ENCODE measurements around the gene KAT2B. TPM values are rescaled to one million over a fixed set of nuclear protein-coding genes. Genes with fewer than 3 reads are reported as not detected.

Gene KAT2B
- total RNA-seq, 4 donors from 2014 or later: 30.8 to 57.3 (median 44.0) TPM

DNA sequence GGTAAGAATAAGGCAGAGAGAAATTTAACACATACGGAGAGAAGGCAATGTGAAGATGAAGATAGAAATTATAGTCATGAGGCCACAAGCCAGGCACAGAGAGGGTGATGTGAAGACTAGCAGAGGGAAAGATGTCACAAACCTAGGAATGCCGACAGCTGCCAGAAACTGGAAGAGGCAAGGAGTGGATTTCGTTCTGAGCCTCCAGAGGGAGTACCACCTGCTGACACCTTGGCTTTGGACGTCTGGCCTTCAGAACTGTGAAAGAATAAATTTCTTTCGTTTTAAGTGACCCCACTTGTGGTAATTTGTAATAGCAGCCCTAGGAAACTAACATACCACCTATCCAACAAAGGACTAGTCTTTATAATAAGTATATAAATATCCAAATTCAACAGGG, 150.7 kb downstream of the KAT2B start:
- no peak overlapping the region for H3K4me3 ChIP-seq
- WGBS, 2 donors (ENCODE audit: low coverage in 1 of 2): 50 to 68% methylated on average over 1 to 5 of the region's 5 CpGs
- H3K4me1 ChIP-seq: peaks cover 0 to 9% (median 0%) of the 10 kb centered on the region in 3 donors
- no peaks in the 10 kb centered on the region for H3K36me3 ChIP-seq
- TF ChIP-seq, protein P1, sequence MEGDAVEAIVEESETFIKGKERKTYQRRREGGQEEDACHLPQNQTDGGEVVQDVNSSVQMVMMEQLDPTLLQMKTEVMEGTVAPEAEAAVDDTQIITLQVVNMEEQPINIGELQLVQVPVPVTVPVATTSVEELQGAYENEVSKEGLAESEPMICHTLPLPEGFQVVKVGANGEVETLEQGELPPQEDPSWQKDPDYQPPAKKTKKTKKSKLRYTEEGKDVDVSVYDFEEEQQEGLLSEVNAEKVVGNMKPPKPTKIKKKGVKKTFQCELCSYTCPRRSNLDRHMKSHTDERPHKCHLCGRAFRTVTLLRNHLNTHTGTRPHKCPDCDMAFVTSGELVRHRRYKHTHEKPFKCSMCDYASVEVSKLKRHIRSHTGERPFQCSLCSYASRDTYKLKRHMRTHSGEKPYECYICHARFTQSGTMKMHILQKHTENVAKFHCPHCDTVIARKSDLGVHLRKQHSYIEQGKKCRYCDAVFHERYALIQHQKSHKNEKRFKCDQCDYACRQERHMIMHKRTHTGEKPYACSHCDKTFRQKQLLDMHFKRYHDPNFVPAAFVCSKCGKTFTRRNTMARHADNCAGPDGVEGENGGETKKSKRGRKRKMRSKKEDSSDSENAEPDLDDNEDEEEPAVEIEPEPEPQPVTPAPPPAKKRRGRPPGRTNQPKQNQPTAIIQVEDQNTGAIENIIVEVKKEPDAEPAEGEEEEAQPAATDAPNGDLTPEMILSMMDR (IDR thresholded peaks at IDR 0.05): no peak
- TF ChIP-seq EP300 (IDR thresholded peaks at IDR 0.05): no peak
- no peak for TF ChIP-seq POLR2AphosphoS5 (IDR thresholded peaks at IDR 0.05)
- no peak for TF ChIP-seq POLR2A (IDR thresholded peaks at IDR 0.05)
- H3K27me3 ChIP-seq: no peaks in the 10 kb centered on the region
- no peak overlapping the region for H3K27ac ChIP-seq
- H3K9me3 ChIP-seq: no peaks in the 10 kb centered on the region
- ATAC-seq: no peak

DNA sequence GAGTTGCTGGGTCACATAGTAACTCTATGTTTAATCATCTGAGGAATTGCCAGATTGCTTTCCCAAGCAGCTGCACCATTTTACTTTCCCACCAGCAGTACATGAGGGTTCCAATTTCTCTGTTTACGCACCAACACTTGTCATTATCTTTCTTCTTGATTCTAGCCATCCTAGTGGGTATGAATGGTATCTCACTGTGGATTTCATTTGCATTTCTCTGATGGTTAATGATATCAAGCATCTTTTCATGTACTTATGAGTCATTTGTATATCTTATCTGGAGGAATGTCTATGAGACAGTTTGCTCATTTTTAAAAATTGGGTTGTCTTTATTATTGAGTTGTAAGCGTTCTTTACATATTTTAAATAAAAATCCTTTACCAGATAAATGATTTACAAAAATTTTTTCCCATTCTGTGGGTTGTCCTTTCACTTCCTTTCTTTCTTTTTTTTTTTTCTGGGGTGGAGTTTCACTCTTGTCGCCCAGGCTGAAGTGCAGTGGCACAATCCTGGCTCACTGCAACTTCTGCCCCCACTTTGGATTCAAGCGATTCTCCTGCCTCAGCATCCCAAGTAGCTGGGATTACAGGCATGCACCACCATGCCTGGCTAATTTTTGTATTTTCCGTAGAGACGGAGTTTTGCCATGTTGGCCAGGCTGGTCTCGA, 154.7 kb downstream of the KAT2B start:
- Histone ChIP-seq H3K27ac (no peak overlapping the region), H3K9me3 (no peaks in the 10 kb centered on the region), H3K4me1 (no peaks in the 10 kb centered on the region), H3K36me3 (no peaks in the 10 kb centered on the region), H3K27me3 (no peaks in the 10 kb centered on the region), H3K4me3 (no peak overlapping the region)
- TF ChIP-seq, protein P1 (IDR thresholded peaks at IDR 0.05): no peak
- TF ChIP-seq POLR2AphosphoS5 (IDR thresholded peaks at IDR 0.05) (no peak), POLR2A (IDR thresholded peaks at IDR 0.05) (no peak), EP300 (IDR thresholded peaks at IDR 0.05) (no peak)
- ATAC-seq: no peak
- 95 to 98% methylated on average over 3 to 6 of the region's 7 CpGs for WGBS, 2 donors (ENCODE audit: low coverage in 1 of 2)

DNA sequence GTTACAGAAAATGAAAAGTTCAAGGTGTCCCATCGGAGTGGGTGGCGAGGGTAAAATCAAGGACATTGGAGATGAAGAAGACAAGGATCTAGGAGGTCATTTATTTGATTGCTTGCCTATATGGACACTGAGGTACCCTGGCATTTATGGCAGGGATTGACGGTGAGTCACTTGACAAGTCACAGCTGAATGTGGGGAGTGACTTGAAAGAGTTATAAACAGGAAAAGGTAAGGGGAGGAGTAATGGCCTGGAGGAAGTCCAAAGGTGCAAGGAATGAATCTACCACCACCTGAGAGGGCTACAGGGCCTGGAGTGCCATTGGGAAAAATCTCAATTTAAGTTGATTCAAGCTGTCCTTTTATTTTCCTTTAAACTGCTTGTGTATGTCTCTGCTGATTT, 157.5 kb downstream of the KAT2B start:
- H3K9me3 ChIP-seq: no peaks in the 10 kb centered on the region
- H3K4me3 ChIP-seq: no peak overlapping the region
- no peak for ATAC-seq
- no peak for TF ChIP-seq POLR2A (IDR thresholded peaks at IDR 0.05)
- no peak for TF ChIP-seq EP300 (IDR thresholded peaks at IDR 0.05)
- TF ChIP-seq, protein P1 (IDR thresholded peaks at IDR 0.05): no peak
- TF ChIP-seq POLR2AphosphoS5 (IDR thresholded peaks at IDR 0.05): no peak
- H3K27ac ChIP-seq: no peak overlapping the region
- no peaks in the 10 kb centered on the region for H3K36me3 ChIP-seq
- WGBS, 2 donors (ENCODE audit: low coverage in 1 of 2): 84 to 88% methylated on average over 3 of the region's 3 CpGs
- H3K4me1 ChIP-seq: peaks cover 0 to 8% (median 0%) of the 10 kb centered on the region in 3 donors
- no peaks in the 10 kb centered on the region for H3K27me3 ChIP-seq

GRCh38 chr3:20201143-20201542, 160.9 kb downstream of the KAT2B start:
- ATAC-seq: no peak
- H3K27ac ChIP-seq: no peak overlapping the region
- no peaks in the 10 kb centered on the region for H3K27me3 ChIP-seq

More at GRCh38 chr3:20201143-20201542, 160.9 kb downstream of the KAT2B start:
- H3K9me3 ChIP-seq: peaks cover 0 to 8% (median 0%) of the 10 kb centered on the region in 3 donors
- H3K36me3 ChIP-seq: no peaks in the 10 kb centered on the region
- peaks cover 0 to 13% (median 0%) of the 10 kb centered on the region in 3 donors for H3K4me1 ChIP-seq
- H3K4me3 ChIP-seq: no peak overlapping the region
- TF ChIP-seq EP300 (IDR thresholded peaks at IDR 0.05) (no peak), POLR2A (IDR thresholded peaks at IDR 0.05) (no peak), POLR2AphosphoS5 (IDR thresholded peaks at IDR 0.05) (no peak)
- TF ChIP-seq, protein P1 (IDR thresholded peaks at IDR 0.05): no peak

Small RNA genes lying within 50 kb of the gene (small RNA-seq; reads per million reads assigned to genes)
- gene MIR3135A: 0 reads per million in 4 donors
- 0 reads per million in 4 donors for gene RNU4-85P
- gene RPL39P18: 0 reads per million in 4 donors

Other genes with a start within 250 kb of the KAT2B start
- 1 to 10 TPM in 1 of 4 donors, under 1 TPM in 1, not detected in 2; 0.27 to 2.4 TPM for gene EFHB, start 106.2 kb upstream of the KAT2B start, total RNA-seq
- 10 to 100 TPM; 59.2 to 88.3 (median 78.4) TPM for gene RAB5A, start 93.3 kb upstream of the KAT2B start, total RNA-seq
- gene PP2D1, start 28.2 kb upstream of the KAT2B start, total RNA-seq: not detected
- gene SGO1, start 145.8 kb downstream of the KAT2B start, total RNA-seq: 1 to 10 TPM in 1 of 4 donors, under 1 TPM in 1, not detected in 2; 0.54 to 2.2 TPM

Measured in gastroesophageal sphincter (tissue), 4 donors.